ENCODE data around the gene TGM3. TPM values are rescaled to one million over a fixed set of nuclear protein-coding genes. Genes with fewer than 3 reads are reported as not detected.

TGM3 gene
- total RNA-seq, 1 experiment from 2014 or later = not detected

- no peaks in the 10 kb centered on the region for H3K36me3 ChIP-seq (ENCODE audit: control insufficient read depth in 1 of 2, insufficient read depth in 2 of 2, low read length in 2 of 2)
- ChIA-PET CTCF (no interaction called here), RAD21 (ENCODE audit: low non-redundant PET in 1 of 2, low total read pairs in 2 of 2, uncharacterized antibody in 2 of 2, unreplicated experiment in 2 of 2) (no interaction called here), POLR2A (no interaction called here)
- ATAC-seq = peak; percentile 66; the same call in 1 of the 2 replicates
- H3K4me3 ChIP-seq (replicated peaks in 1 of 2; ENCODE audit: low read depth in 1 of 2, low read length in 2 of 2) = no peak overlapping the region
- no peaks in the 10 kb centered on the region for H3K79me2 ChIP-seq (ENCODE audit: insufficient read depth, low read length)
- H3K9me3 ChIP-seq (ENCODE audit: control insufficient read depth in 1 of 2, insufficient read depth in 1 of 2, low read depth in 1 of 2, low read length in 2 of 2) = no peaks in the 10 kb centered on the region
- H4K20me1 ChIP-seq (ENCODE audit: insufficient read depth) = no peaks in the 10 kb centered on the region
- no peaks in the 10 kb centered on the region for H3K9me2 ChIP-seq (ENCODE audit: insufficient read depth)
- no peaks in the 10 kb centered on the region for H3K27me3 ChIP-seq (ENCODE audit: insufficient read depth, low read length)
- H3K9ac ChIP-seq (ENCODE audit: low read length) = no peak overlapping the region
- H3K27ac ChIP-seq (ENCODE audit: low read depth, low read length) = no peak overlapping the region
- BruUV-seq (replicated peaks) = no TSS peak
- intact Hi-C loops (cut with micrococcal nuclease) = no loop called here
- no peak overlapping the region for H2AFZ ChIP-seq (ENCODE audit: low read depth, low read length, poor library complexity, severe bottlenecking)
- no peak for DNase-seq (ENCODE audit: low read depth, low spot score)
- no peak overlapping the region for H3K4me2 ChIP-seq (ENCODE audit: low read length)
- TF ChIP-seq ZFX (IDR thresholded peaks at IDR 0.05) (no peak), RAD21 (IDR thresholded peaks at IDR 0.05; ENCODE audit: low read depth) (no peak), CTCF (IDR thresholded peaks at IDR 0.05 in 2 of 3, conservative IDR thresholded peaks at IDR 0.05 in 1 of 3; ENCODE audit: borderline replicate concordance in 1 of 3, insufficient read depth in 1 of 3, low read depth in 2 of 3, low read length in 2 of 3) (peak in 2 of 3 experiments; percentile 13 to 32; a peak in 1 of 6 replicates), SRF (IDR thresholded peaks at IDR 0.05; ENCODE audit: low read depth) (no peak), REST (IDR thresholded peaks at IDR 0.05; ENCODE audit: low read depth) (no peak)
- H3K4me1 ChIP-seq (ENCODE audit: control insufficient read depth in 1 of 2, insufficient read depth in 2 of 2, low read length in 2 of 2) = no peaks in the 10 kb centered on the region
Measured at GRCh38 chr20:2340136-2340535, 44.3 kb downstream of the TGM3 start.

Data from HCT116 (cell line).